Stomach (tissue), 4 donors: Measurements from ENCODE around the gene MAP2K2.

Experiments
- EP300 ChIP-seq: sonication (generic); formaldehyde crosslinking; IDR thresholded peaks from one replicate; pipeline ENCODE4 v1.6.1; 2017; ENCODE audit warnings: antibody characterized with exemption
- POLR2A ChIP-seq, 4 donors: fragments of 450-650 bp; IDR thresholded peaks; one replicate each; pipeline ENCODE4 v1.6.1; 2016; ENCODE audit warnings: antibody characterized with exemption in 4 of 4, control low read depth in 2 of 4, mild to moderate bottlenecking in 1 of 4, moderate library complexity in 1 of 4
- TF ChIP-seq, protein P1 (sequence below), 7 experiments: fragments of 450-650 bp in 4 of 7; fragments of 200-600 bp in 3 of 7; sonication (generic) in 3 of 7; IDR thresholded peaks; one replicate each; pipeline ENCODE4 v1.5.1; 2016 to 2019; ENCODE audit warnings: antibody characterized with exemption in 7 of 7, control low read depth in 2 of 7, mild to moderate bottlenecking in 1 of 7

DNA sequence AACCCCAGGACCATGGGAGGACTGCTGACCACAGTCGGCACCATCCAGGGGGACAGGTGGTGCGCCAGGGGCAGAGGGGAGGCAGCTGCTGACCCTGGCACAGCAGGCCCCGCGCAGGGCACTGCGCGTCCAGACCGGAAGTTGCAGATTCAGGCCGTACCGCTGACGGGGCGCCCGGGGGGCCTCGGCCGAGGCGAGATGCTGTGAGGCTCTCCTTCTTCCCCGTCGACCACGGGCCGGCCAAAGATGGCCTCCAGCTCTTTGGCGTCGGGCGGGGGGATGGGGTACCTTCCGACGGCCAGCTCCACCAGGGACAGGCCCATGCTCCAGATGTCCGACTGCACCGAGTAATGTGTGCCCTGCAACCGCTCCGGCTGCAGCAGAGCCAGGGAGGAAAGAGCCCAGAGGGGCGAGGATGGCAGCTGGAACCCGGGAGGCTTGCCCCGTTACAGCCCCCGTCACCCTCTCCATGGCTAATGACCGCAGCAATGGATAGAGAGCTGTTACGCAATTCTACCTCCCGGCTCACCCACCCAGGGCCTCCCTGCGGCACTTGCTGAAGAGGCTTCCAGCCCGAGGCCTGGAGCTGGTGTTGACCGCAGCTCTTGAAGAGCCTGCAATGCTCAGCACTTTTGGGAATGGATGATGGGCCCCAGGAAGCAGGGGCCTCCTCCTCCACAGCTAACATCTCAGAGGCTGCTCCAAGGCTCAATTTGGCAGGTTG lies 24.7 kb downstream of the MAP2K2 start:
- TF ChIP-seq, protein P1, sequence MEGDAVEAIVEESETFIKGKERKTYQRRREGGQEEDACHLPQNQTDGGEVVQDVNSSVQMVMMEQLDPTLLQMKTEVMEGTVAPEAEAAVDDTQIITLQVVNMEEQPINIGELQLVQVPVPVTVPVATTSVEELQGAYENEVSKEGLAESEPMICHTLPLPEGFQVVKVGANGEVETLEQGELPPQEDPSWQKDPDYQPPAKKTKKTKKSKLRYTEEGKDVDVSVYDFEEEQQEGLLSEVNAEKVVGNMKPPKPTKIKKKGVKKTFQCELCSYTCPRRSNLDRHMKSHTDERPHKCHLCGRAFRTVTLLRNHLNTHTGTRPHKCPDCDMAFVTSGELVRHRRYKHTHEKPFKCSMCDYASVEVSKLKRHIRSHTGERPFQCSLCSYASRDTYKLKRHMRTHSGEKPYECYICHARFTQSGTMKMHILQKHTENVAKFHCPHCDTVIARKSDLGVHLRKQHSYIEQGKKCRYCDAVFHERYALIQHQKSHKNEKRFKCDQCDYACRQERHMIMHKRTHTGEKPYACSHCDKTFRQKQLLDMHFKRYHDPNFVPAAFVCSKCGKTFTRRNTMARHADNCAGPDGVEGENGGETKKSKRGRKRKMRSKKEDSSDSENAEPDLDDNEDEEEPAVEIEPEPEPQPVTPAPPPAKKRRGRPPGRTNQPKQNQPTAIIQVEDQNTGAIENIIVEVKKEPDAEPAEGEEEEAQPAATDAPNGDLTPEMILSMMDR (IDR thresholded peaks at IDR 0.05), result no peak
- TF ChIP-seq POLR2A (IDR thresholded peaks at IDR 0.05) (no peak), EP300 (no peak)
